ENCODE results near the gene RNASE13.
"Not testable (repeated sequence)": the region's sequence is repeated elsewhere in the genome, so short reads cannot be mapped to it uniquely, and the experiment has no call there.

The RNASE13 gene

DNA sequence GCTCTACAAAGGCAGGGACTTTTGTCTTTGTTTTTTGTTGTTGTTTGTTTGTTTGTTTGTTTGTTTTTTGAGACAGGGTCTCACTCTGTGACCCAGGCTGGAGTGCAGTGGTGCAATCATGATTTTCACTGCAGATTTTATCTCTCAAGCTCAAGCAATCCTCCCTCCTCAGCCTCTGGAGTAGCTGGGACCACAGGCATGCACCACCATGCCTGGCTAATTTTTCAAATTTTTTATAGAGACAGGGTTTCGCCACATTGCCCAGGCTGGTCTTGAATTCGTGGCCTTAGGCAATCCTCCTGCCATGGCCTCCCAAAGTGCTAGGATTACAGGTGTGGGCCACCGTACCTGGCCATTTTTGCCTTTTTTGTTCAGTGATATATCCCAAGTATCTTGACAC is 6.3 kb upstream of the RNASE13 start:
- DNase-seq, result not testable (repeated sequence)

DNA sequence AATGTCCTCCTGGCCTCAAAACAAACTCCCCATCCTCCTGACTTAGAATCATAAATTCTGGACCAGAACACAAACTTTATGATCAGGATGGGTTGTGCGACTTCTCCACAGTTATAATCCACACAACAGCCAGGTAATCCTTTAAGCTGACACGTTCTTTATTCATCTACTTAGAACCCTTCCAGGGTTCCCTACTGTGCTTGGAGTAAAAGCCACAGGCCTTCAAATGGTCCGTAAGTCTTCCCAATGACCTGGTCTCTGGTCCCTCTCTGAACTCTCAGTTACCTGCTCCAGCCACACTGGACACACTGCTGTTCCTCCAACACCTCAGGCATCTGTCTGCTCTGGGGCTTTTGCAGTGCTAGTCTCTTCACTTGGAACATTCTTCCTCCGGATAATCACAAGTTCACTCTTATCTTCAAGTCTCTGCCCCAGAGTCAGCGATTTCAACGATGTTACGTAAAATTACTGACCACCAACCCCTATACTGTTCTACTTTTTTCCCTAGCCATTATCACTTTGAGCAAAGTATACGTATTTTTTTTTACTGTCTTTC is 5.8 kb upstream of the RNASE13 start:
- no peak for DNase-seq

DNA sequence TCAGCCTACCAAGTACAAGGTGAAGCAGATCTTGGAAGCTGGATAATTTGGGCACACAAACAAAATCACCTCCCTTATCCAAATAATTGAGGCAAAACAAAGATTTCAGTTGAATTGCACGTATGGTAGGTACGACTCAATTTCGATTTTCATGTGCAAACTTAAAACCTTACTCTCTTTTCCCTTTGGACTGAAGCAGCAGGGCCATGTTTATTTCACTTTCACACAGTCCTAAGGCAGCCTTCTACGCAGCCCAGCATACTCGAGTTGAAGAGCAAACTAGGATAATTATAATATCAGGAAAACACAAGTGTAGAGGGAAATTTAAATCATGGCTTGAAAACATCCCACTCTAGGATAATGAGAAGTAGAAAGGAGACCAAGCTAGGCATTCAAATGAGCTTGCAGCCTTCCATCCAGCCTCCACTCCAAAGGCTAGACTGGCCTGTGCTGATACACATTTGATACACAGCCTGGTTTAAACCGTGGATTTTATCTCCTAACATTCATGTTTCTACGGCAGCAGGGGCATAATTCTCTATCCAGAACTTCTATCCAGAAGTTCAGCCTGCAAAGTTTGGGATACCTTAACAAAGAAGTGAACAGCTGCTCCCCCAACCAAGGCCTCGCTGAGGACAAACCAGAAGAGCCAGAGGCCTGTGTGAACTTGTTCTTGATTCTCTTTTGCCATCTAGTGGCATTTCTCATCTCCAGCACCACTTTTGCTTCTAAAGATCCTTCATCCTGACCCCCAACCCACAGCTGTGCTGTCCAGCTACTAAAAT is 5.2 kb upstream of the RNASE13 start:
- DNase-seq, result peak; percentile 48

DNA sequence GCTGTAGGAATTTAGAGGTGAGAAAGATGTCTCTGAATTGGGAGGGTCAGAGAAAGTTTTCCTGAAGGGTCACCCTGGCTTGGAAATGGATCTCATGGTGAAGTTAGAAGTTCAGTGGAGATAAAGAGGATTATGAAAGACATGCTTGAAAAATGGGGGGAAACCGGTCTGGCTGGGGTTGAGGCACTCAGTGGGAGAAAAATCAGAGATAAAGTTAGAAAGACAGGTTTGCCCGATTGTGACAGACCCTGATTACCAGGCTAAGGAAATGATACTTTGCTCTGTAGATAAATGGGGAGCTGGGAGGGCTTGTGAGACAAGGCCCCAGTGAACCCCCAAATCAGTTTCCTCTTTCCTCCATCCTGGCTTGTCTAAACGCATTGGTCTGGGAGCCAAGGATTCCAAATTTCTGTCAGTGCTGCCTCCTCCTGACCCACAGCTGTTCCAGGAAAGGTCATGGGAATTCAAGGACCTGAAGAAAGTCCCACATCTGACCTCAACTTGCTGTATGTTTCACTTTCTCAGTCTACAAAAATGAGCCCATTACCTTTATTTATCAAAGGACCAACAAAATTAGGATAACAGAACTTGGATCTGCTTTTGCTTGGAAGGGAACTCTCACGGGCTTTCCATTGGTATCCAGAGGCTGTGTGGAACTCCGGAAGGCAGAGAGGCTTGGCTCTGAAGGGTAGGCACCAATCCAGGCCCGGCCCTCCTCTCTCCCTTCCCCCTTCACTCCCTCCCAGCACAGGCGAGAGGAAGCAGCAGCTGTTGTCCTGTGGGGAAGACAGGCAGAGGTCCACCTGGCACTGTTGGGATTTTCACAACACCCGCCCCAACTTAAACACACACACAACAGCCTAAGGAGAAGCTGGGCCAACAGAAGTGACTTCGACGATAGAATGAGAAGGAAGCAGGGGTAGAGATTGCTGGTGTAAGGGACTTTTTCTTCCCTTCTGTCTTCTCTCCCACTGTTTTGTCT is 4.1 kb upstream of the RNASE13 start:
- DNase-seq, result no peak

DNA sequence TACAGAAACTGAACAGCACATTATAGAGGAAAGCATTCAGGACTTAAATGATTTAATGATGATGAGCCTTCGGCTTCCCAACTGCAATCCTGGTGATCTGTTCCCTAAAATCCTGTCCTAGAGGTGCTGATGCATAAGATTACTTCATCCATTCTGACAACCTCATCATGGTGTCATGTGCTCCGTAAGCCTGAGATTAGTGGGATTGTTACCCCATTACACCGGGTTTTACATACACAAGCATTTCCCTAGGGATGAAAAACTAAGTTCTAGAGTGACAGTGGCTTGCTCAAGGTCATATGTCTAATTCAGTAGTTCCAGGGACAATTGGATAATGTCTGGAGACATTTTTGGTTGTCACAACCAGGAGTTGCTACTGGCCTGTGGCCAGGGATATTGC is 2.5 kb upstream of the RNASE13 start:
- DNase-seq, result no peak

DNA sequence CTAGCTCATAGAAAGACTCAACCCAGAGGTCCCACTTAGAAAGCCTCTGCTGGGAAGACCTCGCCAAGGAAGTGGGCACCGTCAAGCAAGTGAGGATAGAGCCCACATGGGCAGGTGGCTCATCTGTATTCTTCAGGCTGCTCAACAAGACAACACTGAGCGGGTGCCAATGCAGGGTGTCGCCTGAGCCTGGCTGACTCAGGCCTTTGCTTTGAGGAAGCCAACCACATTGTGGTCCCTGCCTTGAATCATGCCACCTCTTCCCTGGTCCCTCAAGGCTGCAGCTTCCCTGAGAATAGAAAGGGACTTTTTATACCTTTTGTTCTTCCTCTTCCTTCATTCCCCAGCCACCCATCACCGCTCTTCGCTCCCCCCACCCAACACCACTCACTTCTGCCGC is 2.1 kb upstream of the RNASE13 start:
- no peak for DNase-seq

DNA sequence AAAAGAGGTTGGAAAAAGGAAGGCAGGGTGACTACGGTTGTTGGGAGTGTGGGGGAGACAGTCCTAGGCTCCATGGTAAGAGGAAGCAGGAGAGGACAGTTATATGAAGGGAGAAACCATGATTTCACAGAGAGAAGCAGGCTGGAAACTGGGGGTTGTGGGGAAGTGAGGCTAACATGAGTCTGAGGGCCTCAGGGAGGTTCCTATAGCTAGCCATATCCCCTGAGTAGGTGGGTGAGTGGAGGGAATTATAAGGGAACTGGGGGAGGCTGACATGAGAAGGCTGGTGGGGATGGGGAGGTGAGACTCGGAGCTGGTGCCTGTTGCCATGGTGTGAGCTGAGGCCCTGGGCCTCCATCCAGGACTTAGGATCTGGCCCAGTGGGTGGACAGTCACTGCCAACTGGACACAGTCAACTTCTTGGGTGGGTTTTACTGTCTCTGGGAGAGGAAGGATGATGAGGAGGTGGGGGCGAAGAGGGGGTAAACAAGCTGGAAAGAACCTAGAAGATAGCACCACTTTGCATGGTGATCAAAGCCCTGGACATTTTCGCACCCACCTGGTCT is 1.4 kb downstream of the RNASE13 start:
- DNase-seq, result no peak

DNA sequence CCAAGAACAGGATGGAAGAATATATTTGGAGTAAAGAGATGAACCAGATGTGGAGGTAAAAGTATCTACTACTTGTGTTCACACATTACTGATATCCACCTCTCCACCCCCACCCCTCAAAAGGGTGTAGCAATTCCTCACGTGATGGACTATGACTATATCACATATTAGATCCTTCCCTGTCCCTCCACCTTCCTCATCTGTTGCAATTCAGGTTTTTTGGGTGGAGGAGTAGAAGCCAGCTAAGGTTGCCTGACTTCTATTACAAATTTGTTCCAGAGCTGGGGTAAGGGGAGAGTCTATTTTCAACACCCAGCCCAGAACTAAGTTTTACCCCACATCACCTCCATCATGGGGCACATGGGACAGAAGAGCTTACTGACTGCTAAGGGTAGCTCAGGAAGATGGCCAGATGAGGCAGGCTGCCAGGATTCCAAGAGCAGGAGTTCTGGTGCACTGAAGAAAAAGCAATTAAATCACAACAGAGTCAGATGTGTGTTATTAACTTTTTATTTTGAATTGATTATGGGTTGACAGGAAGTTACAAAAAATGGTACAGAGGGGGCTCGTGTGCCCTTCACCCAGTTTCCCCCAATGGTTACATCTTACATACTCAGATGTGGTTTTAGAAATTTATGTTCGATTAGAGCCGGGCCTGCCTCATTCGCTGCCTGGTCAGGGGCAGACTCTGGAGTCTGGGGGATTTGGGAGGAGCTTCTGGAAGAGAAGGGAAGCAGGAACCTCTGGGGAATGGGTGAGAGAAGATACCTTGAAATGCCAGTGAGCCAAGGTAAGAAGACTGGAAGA is 2.1 kb downstream of the RNASE13 start:
- no peak for DNase-seq

DNA sequence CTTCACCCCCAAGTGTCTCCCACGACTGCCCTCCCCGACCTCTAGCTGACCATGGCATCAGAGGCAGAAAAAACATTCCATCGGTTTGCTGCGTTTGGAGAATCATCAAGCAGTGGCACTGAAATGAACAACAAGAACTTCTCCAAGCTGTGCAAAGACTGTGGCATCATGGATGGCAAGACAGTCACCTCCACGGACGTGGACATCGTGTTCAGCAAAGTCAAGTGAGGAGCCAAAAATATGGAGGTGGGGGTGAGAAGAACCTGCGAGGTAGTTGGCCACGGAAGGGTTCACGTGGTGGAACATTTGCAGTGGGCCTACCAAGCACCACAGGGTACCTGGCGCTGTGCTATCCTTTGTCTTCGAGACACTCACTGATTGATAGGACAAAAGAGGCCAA is 4.1 kb downstream of the RNASE13 start:
- DNase-seq, result no peak

DNA sequence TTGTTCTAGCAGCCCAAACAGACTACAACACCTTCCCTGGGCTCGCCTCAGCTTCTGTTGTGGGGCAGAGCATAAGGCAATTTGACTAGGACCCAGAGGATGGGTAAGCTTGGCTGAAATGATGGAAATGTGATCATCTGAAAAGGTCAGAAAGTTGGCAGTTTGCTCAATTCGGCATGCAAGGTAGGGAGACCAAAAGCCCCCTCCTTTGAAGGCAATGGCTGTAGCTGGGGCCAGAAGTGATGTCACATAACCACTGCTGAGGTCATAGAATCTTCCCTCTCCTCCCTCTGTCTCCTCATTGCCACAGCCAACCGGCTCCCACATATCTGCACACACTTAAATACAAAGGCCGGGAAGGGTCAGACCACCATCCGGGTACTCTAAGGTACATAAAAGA is 4.7 kb downstream of the RNASE13 start, which contains the start of gene TPPP2:
Gene TPPP2 (plus strand): TSS at position 301 of the 400 bp plus-strand sequence. CDS start 365 bp downstream, outside the sequence.
- DNase-seq, result no peak

DNA sequence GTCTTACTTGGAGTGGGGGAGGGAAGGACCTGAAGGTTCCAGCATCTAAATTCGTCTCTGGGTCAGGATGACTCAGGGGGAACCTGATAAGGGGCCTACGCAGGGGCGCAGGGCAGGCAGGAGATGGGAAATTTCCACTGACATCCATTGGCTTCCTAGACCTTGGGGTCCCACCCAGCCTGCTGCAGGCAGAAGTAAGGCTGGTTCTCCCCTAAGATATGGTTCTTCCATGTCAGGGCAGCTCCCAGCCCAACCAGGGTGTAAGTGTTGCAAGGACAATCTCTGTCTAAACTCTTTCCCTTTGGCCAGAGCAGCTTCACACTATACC is 7.7 kb downstream of the RNASE13 start:
- DNase-seq, result no peak

DNA sequence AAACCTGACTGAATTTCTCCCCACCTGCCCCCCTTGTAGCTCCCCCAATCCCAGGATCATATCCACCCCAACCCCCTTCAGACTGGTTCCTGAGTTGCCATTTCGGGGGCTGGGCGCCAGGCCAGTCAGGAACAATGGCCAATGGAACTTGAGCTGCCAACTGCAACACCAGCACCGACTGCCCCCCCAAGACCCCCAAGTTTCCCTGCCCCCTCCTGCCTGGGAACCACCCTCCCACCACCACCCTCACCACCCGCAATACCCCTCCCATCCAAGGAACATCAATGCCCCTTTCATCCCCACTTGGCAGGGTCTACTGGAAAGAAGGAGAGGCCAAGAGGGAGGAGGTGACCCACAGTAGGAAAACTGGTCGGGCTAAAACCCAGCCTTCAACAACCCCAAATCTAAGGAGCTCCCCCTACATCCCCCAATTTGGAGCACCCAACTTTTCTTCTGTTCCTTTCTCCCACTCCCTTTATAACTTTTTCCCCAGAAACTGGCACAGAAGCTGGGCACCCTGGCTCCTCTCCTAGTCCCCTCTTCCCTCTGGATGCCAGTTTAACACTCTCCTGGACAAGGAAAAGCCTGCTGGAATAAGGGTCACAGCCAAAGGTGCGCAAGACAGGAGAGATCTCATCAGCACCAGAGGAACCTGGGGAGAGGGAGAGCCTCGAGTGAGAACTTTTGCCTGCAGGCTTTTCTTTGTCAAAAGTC is 8.2 kb downstream of the RNASE13 start:
- DNase-seq, result no peak

DNA sequence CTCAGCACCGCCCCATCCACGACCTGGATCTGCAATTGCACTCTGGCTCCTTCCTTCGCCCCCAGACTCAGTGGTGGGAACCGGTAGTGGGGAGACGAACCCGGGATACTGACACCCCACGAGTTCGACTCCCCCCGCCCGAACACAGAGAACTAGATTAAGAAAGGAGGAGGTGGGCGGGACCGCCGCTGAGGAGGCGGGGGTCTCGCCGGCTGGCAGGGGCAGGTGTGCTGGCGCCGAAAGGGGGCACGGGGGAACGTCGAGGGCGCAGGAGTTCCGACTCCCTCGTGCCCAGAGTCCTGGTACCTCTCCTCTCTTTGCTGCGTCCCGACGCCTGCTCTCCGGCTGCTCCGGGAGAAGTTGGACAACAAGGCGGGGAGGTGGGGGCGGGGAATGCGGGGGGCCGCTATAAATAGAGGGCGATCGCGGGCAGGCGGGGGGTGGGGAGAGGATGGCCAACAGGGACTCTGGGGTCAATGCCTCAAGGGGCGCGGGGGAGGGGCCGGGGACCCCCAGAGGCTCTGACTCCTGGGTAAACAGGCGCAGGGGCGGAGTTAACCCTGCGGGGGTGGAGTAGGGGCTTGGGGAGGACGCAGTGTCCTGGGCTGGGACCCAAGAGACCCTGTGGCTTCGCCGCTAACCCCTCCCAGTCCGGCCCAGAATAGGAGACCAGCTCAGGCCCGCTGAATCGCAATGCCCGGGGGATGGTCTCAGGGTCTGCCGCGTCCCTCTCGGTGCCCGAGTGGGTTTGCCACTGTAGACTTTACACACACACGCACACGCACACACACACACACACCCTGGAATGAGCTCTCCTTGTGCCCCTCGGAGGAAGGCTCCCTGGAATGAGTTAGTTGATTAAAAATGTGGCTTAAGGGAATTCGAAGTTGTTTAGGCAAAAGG is 9.0 kb downstream of the RNASE13 start:
- no peak for DNase-seq

DNA sequence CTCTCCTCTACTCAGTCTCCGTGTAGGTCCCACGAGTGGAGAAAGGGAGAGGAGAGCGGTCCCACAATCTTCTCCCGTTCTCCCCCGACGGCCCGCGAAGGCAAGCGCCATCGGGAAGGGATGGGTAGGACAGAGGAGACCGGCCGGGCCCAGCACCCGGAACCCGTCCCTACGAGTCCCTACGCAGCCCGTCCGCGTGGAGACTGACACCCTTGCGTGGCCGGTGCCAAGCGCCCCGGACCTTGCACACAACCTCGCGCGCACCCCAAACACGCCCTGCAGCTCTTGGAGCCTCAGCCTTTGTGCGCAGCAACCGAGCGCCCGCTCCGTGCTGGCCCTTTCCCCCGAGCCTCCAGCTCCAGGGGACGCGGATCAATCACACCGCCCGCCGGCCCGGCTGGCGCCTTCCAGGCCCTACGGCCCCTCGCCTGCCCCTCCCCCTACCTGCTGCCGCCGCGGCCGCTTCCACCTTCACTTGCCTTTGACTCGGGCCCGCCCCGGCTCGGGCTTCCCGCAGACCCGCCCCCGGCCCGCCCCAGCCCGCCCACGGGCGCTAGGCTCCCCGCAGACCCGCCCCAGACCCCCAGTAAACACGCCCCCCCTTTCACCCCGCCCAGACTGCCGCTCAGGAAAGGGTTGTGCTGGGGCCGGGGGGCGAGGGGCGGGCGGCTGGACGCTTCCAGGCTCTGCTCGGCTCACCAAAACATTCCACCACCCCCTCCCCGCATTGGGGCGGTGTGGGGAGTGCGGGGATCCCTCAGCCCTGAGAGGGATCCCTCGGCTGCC is 9.8 kb downstream of the RNASE13 start, which contains the start of gene NDRG2:
Gene NDRG2 (minus strand): TSS at position 477 of the 786 bp plus-strand sequence. CDS start 1,746 bp downstream, outside the sequence.
- peak; percentile 90 for DNase-seq

DNA sequence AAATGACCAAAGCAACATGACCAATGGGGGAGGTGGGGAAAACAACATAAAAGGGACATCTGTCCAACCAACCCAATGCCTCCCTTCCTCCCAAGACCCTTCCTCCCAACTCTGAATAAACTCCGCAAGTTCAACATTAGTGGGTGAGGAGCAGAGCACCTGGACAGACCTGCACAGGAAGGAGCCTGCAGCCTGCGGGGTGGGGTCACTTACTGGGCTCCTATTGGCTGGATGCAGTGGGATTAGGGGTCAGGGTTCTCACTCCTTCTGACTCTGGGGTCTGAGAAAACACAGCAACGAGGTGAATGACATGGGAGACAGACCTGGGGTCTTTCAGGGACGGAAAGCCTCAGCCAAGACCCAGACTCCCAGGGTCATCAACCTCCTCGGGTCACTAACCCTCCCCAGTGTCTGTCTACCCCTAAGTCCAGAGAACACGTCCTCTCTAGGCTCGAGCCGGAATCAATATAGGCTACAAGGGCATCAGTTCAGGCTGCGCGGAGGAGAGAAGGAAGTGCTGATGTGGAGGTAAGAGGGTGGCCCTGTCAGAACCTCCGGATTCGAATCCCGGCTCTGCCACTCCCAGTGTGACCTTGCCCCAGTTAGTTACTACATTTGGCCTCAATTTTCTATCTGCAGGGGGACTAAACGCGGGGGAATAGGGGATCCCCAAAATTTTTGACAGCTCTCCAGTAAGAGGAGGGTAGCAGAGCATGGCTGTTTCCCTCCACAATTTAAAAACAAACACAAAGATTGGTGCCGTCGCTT is 10.6 kb downstream of the RNASE13 start:
- DNase-seq, result peak; percentile 53

DNA sequence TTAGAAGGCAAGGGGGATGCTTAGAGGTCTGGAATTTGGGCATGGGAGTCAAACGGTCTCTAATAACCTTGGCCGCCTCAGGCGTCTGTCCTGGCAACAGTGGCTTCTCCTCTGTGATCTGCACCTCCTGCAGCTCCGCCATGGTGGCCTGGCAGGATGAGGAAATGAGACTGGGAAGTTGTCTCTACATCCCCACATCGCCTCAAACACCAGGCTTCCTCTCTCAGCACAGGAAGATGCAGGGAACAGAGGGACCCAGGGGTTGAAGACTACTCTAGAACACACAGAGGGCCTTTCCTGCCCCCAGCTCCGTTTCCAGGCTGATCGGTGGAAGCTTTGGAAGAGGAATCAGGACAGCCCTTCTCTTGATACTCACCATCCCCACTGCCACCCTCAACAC is 11.4 kb downstream of the RNASE13 start:
- DNase-seq, result no peak

DNA sequence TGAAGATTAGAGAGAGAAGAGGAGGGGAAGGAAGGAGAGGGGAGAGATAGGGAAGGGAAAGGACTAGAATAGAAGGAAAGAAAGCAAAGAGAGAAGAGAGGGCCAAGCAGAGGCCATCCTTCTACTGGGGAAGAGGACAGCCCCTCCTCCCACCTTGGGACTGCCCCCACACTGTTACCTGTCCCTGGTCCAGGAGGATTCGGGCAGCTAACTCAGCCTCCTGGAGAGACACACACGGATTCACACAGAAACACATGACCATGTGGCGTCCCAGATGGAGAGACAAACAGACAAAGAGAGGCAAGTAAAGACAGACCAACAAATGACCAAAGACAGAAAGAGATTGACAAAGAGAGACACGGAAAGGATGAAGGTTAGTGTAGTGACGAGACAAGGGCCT is 11.9 kb downstream of the RNASE13 start:
- DNase-seq, result no peak

DNA sequence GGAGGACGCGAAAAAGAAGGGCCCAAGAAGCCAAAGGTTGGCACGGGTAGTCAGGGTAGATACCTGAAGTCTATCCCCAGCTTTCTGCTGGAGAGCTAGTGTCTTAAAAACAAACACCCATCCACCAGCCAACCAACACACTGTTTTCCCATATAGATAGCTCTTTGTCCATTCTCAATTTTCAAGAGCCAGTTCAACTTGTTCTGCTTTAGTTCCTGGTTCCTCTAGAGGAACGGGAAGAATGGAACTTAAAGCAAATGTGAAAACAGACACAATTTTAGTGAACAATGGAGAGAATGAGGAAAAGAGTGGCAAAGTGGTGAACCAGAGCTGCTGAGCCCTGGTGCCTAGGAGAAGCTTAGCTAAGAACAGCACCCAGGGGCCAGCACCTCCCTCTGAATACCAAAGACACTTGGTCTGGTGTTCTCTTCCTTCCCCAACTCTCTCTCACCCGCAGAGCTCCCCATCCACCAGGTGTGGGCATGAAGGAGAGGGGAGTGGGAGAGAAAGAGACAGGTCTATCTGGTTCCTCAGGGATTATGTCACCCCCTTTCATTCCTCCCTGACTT is 13.5 kb downstream of the RNASE13 start:
- DNase-seq, result no peak

Measured in CD4-positive, alpha-beta T cell treated with Interleukin-17A for 4 hours (primary cell).